ENCODE data around the gene CGB1. TPM values are rescaled to one million over a fixed set of nuclear protein-coding genes. Genes with fewer than 3 reads are reported as not detected.

The CGB1 gene
- total and polyA plus RNA-seq, 2 of the 13 experiments (the other 11 are each of a cell fraction or from before 2014, with no cell fraction given): not detected

DNA sequence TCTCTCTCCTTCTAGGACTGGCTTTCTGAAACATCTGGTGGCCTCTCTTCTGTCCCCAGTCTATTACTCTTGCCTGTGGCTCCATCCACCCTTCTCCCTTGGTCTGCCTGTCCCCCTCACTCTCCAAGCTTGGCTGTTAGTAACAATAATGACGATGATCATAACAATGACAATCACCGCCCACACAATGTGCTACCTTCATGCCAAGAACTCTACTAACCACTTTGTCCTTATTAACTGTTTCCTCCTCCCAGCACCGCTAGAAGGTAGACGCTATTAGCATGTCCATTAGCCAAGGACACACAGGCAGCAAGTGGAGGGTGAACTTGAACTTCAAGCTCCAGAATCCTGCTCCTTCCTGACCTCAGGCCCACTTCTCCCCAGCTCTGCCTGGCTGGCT is 46.3 kb downstream of the CGB1 start:
- peak overlapping the region; percentile 10; the same call in 1 of the 2 replicates for H3K4me2 ChIP-seq (ENCODE audit: low read depth, low read length)
- WGBS (ENCODE audit: low lambda C conversion rate): 97% methylated on average over 4 of the region's 4 CpGs
- H3K9ac ChIP-seq (ENCODE audit: insufficient read depth, low read depth, low read length): 0 out of 2 replicates have a peak overlapping the region, but pooled peaks have one; percentile 10
- ChIA-PET CTCF (ENCODE audit: low intra/inter-chr PET ratio, low total read pairs) (no interaction called here), POLR2A (no interaction called here)
- H4K20me1 ChIP-seq (ENCODE audit: insufficient read depth, low read length): no peaks in the 10 kb centered on the region
- no peaks in the 10 kb centered on the region; a peak in 1 of 5 replicates for H3K27me3 ChIP-seq (ENCODE audit: control insufficient read depth in 1 of 2, insufficient read depth in 2 of 2, low read length in 2 of 2)
- peaks cover 32% of the 10 kb centered on the region for H3K4me1 ChIP-seq (ENCODE audit: insufficient read depth, low read length)
- TF ChIP-seq FOXO1 (CRISPR knock-in tag; IDR thresholded peaks at IDR 0.05): no peak
- TF ChIP-seq, protein P1, sequence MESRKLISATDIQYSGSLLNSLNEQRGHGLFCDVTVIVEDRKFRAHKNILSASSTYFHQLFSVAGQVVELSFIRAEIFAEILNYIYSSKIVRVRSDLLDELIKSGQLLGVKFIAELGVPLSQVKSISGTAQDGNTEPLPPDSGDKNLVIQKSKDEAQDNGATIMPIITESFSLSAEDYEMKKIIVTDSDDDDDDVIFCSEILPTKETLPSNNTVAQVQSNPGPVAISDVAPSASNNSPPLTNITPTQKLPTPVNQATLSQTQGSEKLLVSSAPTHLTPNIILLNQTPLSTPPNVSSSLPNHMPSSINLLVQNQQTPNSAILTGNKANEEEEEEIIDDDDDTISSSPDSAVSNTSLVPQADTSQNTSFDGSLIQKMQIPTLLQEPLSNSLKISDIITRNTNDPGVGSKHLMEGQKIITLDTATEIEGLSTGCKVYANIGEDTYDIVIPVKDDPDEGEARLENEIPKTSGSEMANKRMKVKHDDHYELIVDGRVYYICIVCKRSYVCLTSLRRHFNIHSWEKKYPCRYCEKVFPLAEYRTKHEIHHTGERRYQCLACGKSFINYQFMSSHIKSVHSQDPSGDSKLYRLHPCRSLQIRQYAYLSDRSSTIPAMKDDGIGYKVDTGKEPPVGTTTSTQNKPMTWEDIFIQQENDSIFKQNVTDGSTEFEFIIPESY (CRISPR knock-in tag; IDR thresholded peaks at IDR 0.05): 0 out of 2 replicates have a peak, but pooled peaks have one; percentile 16
- no peaks in the 10 kb centered on the region for H3K9me3 ChIP-seq (ENCODE audit: low read length)
- DNase-seq (ENCODE audit: low spot score) (no peak), ATAC-seq (no peak), FAIRE-seq (no peak)
- no TSS peak for BruUV-seq (replicated peaks)
- intact Hi-C loops (cut with micrococcal nuclease; ENCODE audit: unreplicated experiment) (no loop called here), in situ Hi-C loops (cut with HindIII; ENCODE audit: extremely low pct_ligation_motif_present, low pct_unique_long_range_greater_than_20kb) (no loop called here)
- H3K27ac ChIP-seq (ENCODE audit: extremely low read length, insufficient read depth, low read length): no peak overlapping the region
- peaks cover 9 to 30% of the 10 kb centered on the region in 2 experiments; a peak in 4 of 5 replicates for H3K36me3 ChIP-seq (replicated peaks in 1 of 2; ENCODE audit: control insufficient read depth in 1 of 2, insufficient read depth in 2 of 2, low read length in 2 of 2)
- H2AFZ ChIP-seq (ENCODE audit: low read length): no peak overlapping the region
- peaks cover 44% of the 10 kb centered on the region for H3K79me2 ChIP-seq (ENCODE audit: insufficient read depth, low read length)
- H3K4me3 ChIP-seq (replicated peaks in 1 of 3; ENCODE audit: insufficient read depth in 1 of 3, low read depth in 2 of 3, low read length in 3 of 3): no peak overlapping the region

DNA sequence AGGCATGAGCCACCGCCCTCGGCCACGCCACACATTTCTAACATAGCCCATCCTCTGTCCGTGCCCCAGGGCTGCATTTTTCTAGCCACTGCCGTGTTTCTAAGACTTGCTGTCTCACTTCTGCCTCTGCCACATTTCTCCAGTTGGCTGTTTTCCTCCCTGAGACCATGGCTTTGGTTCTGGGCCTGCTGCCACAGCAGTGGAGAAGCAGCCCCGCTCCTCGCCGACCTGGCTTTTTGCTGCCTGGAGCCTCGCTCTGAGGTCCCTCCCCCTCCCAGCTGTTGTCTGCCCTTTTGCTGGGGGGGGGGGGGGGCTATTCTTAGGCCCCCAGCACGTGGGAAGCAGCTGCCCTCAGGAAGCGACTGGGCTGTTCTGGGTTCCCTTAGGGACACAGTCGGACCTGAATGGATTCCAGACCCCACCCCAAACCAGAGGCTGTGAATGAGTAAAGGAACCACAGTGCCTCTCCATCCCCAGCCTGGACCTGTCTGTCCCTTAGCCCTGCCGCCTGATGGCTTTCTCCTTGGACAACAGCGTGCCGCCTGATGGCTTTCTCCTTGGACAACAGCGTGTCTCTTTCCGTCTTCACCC is 46.9 kb downstream of the CGB1 start:
- Histone ChIP-seq H3K27me3 (ENCODE audit: control insufficient read depth in 1 of 2, insufficient read depth in 2 of 2, low read length in 2 of 2) (no peaks in the 10 kb centered on the region; a peak in 1 of 5 replicates), H3K9ac (ENCODE audit: insufficient read depth, low read depth, low read length) (no peak overlapping the region), H3K36me3 (replicated peaks in 1 of 2; ENCODE audit: control insufficient read depth in 1 of 2, insufficient read depth in 2 of 2, low read length in 2 of 2) (peaks cover 13 to 36% of the 10 kb centered on the region in 2 experiments; a peak in 4 of 5 replicates), H2AFZ (ENCODE audit: low read length) (no peak overlapping the region), H3K27ac (ENCODE audit: extremely low read length, insufficient read depth, low read length) (no peak overlapping the region), H3K4me2 (ENCODE audit: low read depth, low read length) (no peak overlapping the region), H3K4me3 (replicated peaks in 1 of 3; ENCODE audit: insufficient read depth in 1 of 3, low read depth in 2 of 3, low read length in 3 of 3) (no peak overlapping the region), H3K79me2 (ENCODE audit: insufficient read depth, low read length) (peaks cover 38% of the 10 kb centered on the region), H3K4me1 (ENCODE audit: insufficient read depth, low read length) (peaks cover 26% of the 10 kb centered on the region), H3K9me3 (ENCODE audit: low read length) (no peaks in the 10 kb centered on the region), H4K20me1 (ENCODE audit: insufficient read depth, low read length) (no peaks in the 10 kb centered on the region)
- BruUV-seq (replicated peaks): no TSS peak
- ChIA-PET POLR2A (interaction anchor here (0.6 kb wide), 1 partner anchor 163 kb away, joined by 3 read pairs; no protein-coding TSS in a partner anchor), CTCF (ENCODE audit: low intra/inter-chr PET ratio, low total read pairs) (no interaction called here)
- FAIRE-seq: no peak
- intact Hi-C loops (cut with micrococcal nuclease; ENCODE audit: unreplicated experiment) (no loop called here), in situ Hi-C loops (cut with HindIII; ENCODE audit: extremely low pct_ligation_motif_present, low pct_unique_long_range_greater_than_20kb) (no loop called here)
- no peak for ATAC-seq
- DNase-seq (ENCODE audit: low spot score): no peak
- WGBS (ENCODE audit: low lambda C conversion rate): 99% methylated on average over 15 of the region's 17 CpGs
- TF ChIP-seq CCDC6 (CRISPR knock-in tag; IDR thresholded peaks at IDR 0.05) (no peak), ZNF101 (CRISPR knock-in tag; IDR thresholded peaks at IDR 0.05; ENCODE audit: borderline replicate concordance, low read depth) (no peak), FLYWCH1 (CRISPR knock-in tag; IDR thresholded peaks at IDR 0.05) (no peak), RFXAP (CRISPR knock-in tag; IDR thresholded peaks at IDR 0.05; ENCODE audit: borderline replicate concordance) (no peak), ZNF337 (CRISPR knock-in tag; IDR thresholded peaks at IDR 0.05; ENCODE audit: borderline replicate concordance, low read depth) (no peak), TAF15 (IDR thresholded peaks at IDR 0.05; ENCODE audit: low read depth, low read length, poor library complexity, severe bottlenecking) (no peak), ZNF660 (CRISPR knock-in tag; IDR thresholded peaks at IDR 0.05; ENCODE audit: borderline replicate concordance, low read depth) (no peak), ZNF615 (CRISPR knock-in tag; IDR thresholded peaks at IDR 0.05; ENCODE audit: borderline replicate concordance) (no peak), NPAS2 (CRISPR knock-in tag; IDR thresholded peaks at IDR 0.05; ENCODE audit: borderline replicate concordance) (no peak), FOXJ3 (CRISPR knock-in tag; IDR thresholded peaks at IDR 0.05; ENCODE audit: borderline replicate concordance) (no peak)
- TF ChIP-seq, protein P2, sequence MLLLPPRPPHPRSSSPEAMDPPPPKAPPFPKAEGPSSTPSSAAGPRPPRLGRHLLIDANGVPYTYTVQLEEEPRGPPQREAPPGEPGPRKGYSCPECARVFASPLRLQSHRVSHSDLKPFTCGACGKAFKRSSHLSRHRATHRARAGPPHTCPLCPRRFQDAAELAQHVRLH (CRISPR knock-in tag; IDR thresholded peaks at IDR 0.05; ENCODE audit: borderline replicate concordance, low read depth): no peak
- TF ChIP-seq, protein P3, sequence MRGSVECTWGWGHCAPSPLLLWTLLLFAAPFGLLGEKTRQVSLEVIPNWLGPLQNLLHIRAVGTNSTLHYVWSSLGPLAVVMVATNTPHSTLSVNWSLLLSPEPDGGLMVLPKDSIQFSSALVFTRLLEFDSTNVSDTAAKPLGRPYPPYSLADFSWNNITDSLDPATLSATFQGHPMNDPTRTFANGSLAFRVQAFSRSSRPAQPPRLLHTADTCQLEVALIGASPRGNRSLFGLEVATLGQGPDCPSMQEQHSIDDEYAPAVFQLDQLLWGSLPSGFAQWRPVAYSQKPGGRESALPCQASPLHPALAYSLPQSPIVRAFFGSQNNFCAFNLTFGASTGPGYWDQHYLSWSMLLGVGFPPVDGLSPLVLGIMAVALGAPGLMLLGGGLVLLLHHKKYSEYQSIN (CRISPR knock-in tag; IDR thresholded peaks at IDR 0.05; ENCODE audit: borderline replicate concordance): no peak
